Osteoblast (primary cell): Measurements from ENCODE around the gene RANBP3. TPM values are rescaled to one million over a fixed set of nuclear protein-coding genes. Genes with fewer than 3 reads are reported as not detected.

Experiments used
- DNase-seq: peaks from one replicate; pipeline ENCODE4 v3.0.0; 2011; ENCODE audit warnings: low spot score, mixed read lengths; ENCODE audit not compliant: insufficient read length; ENCODE audit errors: missing footprints
- H2AFZ ChIP-seq: 2 replicates; pipeline ENCODE4 v1.6.0; 2011; ENCODE audit warnings: mild to moderate bottlenecking, low read length
- H3K27ac ChIP-seq: 2 replicates; pipeline ENCODE4 v1.5.1; 2011; ENCODE audit warnings: mild to moderate bottlenecking, low read depth, low read length, moderate library complexity
- H3K27me3 ChIP-seq: 2 replicates; pipeline ENCODE4 v1.6.0; 2012; ENCODE audit warnings: mild to moderate bottlenecking, control low read depth, inconsistent platforms, low read length, moderate library complexity; ENCODE audit not compliant: insufficient read depth
- H3K36me3 ChIP-seq: 2 replicates; pipeline ENCODE4 v1.5.1; 2011; ENCODE audit warnings: mild to moderate bottlenecking, low read length, control low read depth, moderate library complexity; ENCODE audit not compliant: insufficient read depth
- H3K4me1 ChIP-seq: 2 replicates; pipeline ENCODE4 v1.5.1; 2011; ENCODE audit warnings: mild to moderate bottlenecking, low read length, control low read depth, moderate library complexity; ENCODE audit not compliant: insufficient read depth
- H3K4me2 ChIP-seq: 2 replicates; pipeline ENCODE4 v1.6.0; 2011; ENCODE audit warnings: mild to moderate bottlenecking, low read length; ENCODE audit not compliant: insufficient read depth
- H3K4me3 ChIP-seq: fragments of 200-600 bp; sonication (generic); 3 replicates; pipeline ENCODE4 v1.5.1; 2012; ENCODE audit warnings: mild to moderate bottlenecking, low read length, inconsistent platforms; ENCODE audit not compliant: insufficient read depth
- H3K79me2 ChIP-seq: 2 replicates; pipeline ENCODE4 v1.6.0; 2012; ENCODE audit warnings: mild to moderate bottlenecking, low read length, control low read depth, inconsistent platforms; ENCODE audit not compliant: insufficient read depth
- H3K9me3 ChIP-seq: 2 replicates; pipeline ENCODE4 v1.5.1; 2011; ENCODE audit warnings: low read depth, low read length, control low read depth
- H4K20me1 ChIP-seq: 2 replicates; pipeline ENCODE4 v1.6.0; 2012; ENCODE audit warnings: mild to moderate bottlenecking, low read length, control low read depth; ENCODE audit not compliant: insufficient read depth
- total RNA-seq: library from RNA; depleted of rRNA; stranded (reverse); fragments of >200 nt; gene quantifications from 2 replicates; pipeline ENCODE4 v1.2.3, GENCODE V29; 2012
- TF ChIP-seq, protein P1 (sequence below): IDR thresholded peaks from 2 replicates; pipeline ENCODE4 v1.5.1; 2011; ENCODE audit warnings: mild to moderate bottlenecking, low read depth, low read length, moderate library complexity; ENCODE audit errors: extremely low read depth

The RANBP3 gene
- total RNA-seq, 1 donor = 40.5 TPM

DNA sequence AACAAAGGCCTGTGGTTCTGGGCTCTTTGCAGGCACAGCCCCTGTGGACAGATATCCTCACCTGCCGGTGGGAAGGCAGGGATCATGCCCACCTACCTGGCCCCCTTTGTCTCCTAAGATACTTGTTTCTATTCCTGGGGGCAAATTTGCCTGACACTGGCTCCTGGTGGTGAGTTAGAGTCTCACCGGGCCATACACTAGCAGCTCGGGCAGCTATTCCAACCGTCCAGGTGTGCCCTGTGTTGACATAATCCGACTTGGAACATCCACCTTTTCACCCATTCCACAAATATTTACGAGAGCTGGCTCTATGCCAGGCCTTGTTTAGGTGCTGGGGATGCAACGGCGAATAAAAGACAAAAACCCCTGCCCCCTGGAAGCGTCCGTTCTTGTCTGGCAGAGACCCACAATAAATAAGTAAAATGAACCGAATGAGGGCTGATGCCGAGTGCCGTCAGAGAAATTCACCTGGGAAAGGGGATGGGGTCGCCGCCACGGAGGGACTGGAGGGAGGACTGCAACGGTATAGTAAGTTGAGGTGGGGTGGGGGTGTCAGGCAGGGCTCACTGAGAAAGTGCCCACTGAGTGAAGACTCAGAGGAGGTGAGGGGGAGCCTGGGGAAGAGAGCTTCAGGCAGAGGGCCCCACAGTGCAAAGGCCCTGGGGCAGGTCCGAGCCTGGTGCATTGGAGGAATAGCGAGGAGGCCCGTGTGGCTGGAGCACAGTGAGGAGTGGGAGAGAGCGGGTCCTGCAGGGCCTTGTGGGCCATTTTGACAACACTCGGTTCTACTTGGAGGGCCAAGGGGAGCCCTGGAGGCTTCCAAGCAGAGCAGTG lies 43.2 kb upstream of the RANBP3 start:
- TF ChIP-seq, protein P1, sequence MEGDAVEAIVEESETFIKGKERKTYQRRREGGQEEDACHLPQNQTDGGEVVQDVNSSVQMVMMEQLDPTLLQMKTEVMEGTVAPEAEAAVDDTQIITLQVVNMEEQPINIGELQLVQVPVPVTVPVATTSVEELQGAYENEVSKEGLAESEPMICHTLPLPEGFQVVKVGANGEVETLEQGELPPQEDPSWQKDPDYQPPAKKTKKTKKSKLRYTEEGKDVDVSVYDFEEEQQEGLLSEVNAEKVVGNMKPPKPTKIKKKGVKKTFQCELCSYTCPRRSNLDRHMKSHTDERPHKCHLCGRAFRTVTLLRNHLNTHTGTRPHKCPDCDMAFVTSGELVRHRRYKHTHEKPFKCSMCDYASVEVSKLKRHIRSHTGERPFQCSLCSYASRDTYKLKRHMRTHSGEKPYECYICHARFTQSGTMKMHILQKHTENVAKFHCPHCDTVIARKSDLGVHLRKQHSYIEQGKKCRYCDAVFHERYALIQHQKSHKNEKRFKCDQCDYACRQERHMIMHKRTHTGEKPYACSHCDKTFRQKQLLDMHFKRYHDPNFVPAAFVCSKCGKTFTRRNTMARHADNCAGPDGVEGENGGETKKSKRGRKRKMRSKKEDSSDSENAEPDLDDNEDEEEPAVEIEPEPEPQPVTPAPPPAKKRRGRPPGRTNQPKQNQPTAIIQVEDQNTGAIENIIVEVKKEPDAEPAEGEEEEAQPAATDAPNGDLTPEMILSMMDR = no peak
- H3K27me3 ChIP-seq = no peaks in the 10 kb centered on the region

GRCh38 chr19:6020166-6020882 lies 42.4 kb upstream of the RANBP3 start:
- Histone ChIP-seq H3K36me3 (no peaks in the 10 kb centered on the region), H3K4me2 (no peak overlapping the region), H3K4me1 (peaks cover 16% of the 10 kb centered on the region), H3K27ac (no peak overlapping the region), H4K20me1 (no peaks in the 10 kb centered on the region), H3K4me3 (no peak overlapping the region), H3K27me3 (no peaks in the 10 kb centered on the region), H3K9me3 (no peaks in the 10 kb centered on the region), H3K79me2 (no peaks in the 10 kb centered on the region), H2AFZ (no peak overlapping the region)
- peak; percentile 62 for DNase-seq
- TF ChIP-seq, protein P1 = no peak

More for the DNA sequence above, 43.2 kb upstream of the RANBP3 start:
- Histone ChIP-seq H2AFZ (no peak overlapping the region), H3K4me3 (no peak overlapping the region), H3K4me1 (peaks cover 16% of the 10 kb centered on the region), H3K79me2 (no peaks in the 10 kb centered on the region), H3K4me2 (no peak overlapping the region), H3K36me3 (no peaks in the 10 kb centered on the region), H3K9me3 (no peaks in the 10 kb centered on the region), H4K20me1 (no peaks in the 10 kb centered on the region), H3K27ac (no peak overlapping the region)
- DNase-seq = peak; percentile 36

DNA sequence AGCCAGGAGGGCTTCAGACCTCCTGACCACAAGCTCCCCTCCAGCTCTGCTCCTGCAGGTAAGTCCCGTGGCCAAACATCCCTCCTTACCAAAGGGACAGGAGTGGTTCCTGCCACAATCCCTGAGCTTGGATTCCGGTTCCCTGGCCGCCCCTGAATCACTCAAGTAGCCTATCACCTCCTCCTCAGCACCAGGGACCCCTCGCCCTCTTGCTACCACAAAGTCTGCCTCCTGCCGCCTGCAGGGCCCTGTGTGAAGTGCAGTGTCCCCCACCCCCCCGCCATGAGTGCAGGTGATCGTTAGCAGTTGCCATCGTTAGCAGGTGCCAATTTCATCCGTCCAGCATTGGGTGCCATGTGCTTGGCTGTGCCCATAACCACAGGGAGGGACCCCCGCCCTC lies 40.8 kb upstream of the RANBP3 start:
- Histone ChIP-seq H3K27me3 (no peaks in the 10 kb centered on the region), H3K4me3 (no peak overlapping the region), H3K9me3 (no peaks in the 10 kb centered on the region), H3K79me2 (no peaks in the 10 kb centered on the region), H2AFZ (no peak overlapping the region), H3K4me1 (peaks cover 16% of the 10 kb centered on the region), H4K20me1 (no peaks in the 10 kb centered on the region), H3K4me2 (no peak overlapping the region), H3K36me3 (no peaks in the 10 kb centered on the region), H3K27ac (no peak overlapping the region)
- TF ChIP-seq, protein P1 = peak; percentile 11
- DNase-seq = peak; percentile 66

DNA sequence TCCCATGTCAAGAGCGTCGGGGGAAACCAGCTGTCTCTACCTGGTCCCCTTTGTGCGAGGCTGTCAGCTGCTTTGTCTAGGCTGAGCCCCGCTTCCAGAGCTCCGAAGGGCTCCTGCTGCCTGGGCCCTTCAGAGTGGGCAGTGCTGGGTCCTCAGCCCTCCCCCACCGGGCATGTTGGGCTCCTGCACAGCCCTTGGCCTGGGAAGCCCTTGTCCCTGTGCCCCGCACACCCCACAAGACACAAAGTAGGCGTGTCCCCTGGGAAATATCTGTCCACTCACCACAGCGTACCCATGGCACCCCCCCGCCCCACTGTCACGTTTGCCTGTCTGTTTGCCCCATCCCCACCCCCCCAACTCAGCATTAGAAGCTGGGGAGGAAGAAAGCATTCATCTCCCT lies 39.6 kb upstream of the RANBP3 start:
- H3K4me3 ChIP-seq = no peak overlapping the region
- H3K36me3 ChIP-seq = no peaks in the 10 kb centered on the region
- no peaks in the 10 kb centered on the region for H3K9me3 ChIP-seq
- H2AFZ ChIP-seq = no peak overlapping the region
- TF ChIP-seq, protein P1 = no peak
- no peak overlapping the region for H3K4me2 ChIP-seq
- no peaks in the 10 kb centered on the region for H3K79me2 ChIP-seq
- peaks cover 5% of the 10 kb centered on the region for H3K4me1 ChIP-seq
- DNase-seq = peak; percentile 73
- H3K27me3 ChIP-seq = no peaks in the 10 kb centered on the region
- H4K20me1 ChIP-seq = no peaks in the 10 kb centered on the region
- H3K27ac ChIP-seq = no peak overlapping the region
